Endothelial cell of umbilical vein (primary cell): ENCODE measurements around the gene NTSR1. TPM values are rescaled to one million over a fixed set of nuclear protein-coding genes. Genes with fewer than 3 reads are reported as not detected.

Experiments
- BruUV-seq: library from RNA; stranded (reverse); fragments of 400-500 nt; replicated peaks from 2 replicates; lab custom pipeline; 2021; lab: Mats Ljungman, UMichigan
- CTCF ChIA-PET: fragments of 300-600, 350-600 bp; sonication (Branson Sonifier 250); formaldehyde crosslinking; loops from one replicate; lab custom pipeline; 2021; ENCODE audit warnings: antibody characterized with exemption, inconsistent platforms; lab: Charles Lee
- POLR2A ChIA-PET: fragments of 300-600, 350-600 bp; sonication (Branson Sonifier 250); formaldehyde crosslinking; loops from one replicate; lab custom pipeline; 2021; ENCODE audit warnings: antibody characterized with exemption, inconsistent platforms; lab: Charles Lee
- DNase-seq: peaks from one replicate; pipeline ENCODE4 v3.0.0-alpha.2; 2011; ENCODE audit warnings: low read depth, low spot score
- FAIRE-seq: peaks from 2 replicates; lab custom pipeline; 2011; peaks lifted over from hg19 to GRCh38; lab: Jason Lieb, UNC
- H2AFZ ChIP-seq: 2 replicates; pipeline ENCODE4 v1.6.0; 2012; ENCODE audit warnings: low read depth, low read length, control low read depth, inconsistent platforms
- H3K27ac ChIP-seq: 2 replicates; pipeline ENCODE4 v1.5.1; 2011; ENCODE audit warnings: low read depth, mild to moderate bottlenecking, control low read depth, low read length, moderate library complexity; ENCODE audit not compliant: insufficient read depth
- H3K27me3 ChIP-seq, 2 experiments: 2 replicates each; pipeline versions ENCODE4 v1.6.0 to v1.6.1; 2011; ENCODE audit warnings: low read length in 2 of 2, mixed read lengths in 1 of 2; ENCODE audit not compliant: control insufficient read depth in 2 of 2, insufficient read depth in 2 of 2
- H3K36me3 ChIP-seq, 2 experiments: 2 replicates in 1 of 2; 3 replicates in 1 of 2; pipeline ENCODE4 v1.5.1; 2011; ENCODE audit warnings: low read length in 2 of 2, mild to moderate bottlenecking in 1 of 2, moderate library complexity in 1 of 2; ENCODE audit not compliant: control insufficient read depth in 2 of 2, insufficient read depth in 2 of 2; ENCODE audit errors: extremely low read depth in 1 of 2
- H3K4me1 ChIP-seq: 3 replicates; pipeline ENCODE4 v1.5.1; 2011; ENCODE audit warnings: mild to moderate bottlenecking, low read length; ENCODE audit not compliant: control insufficient read depth, insufficient read depth; ENCODE audit errors: extremely low read depth
- H3K4me2 ChIP-seq: 2 replicates; pipeline ENCODE4 v1.6.1; 2011; ENCODE audit warnings: low read length, control low read depth, mixed read lengths; ENCODE audit not compliant: insufficient read depth
- H3K4me3 ChIP-seq, 3 experiments: fragments of 200-600 bp in 1 of 3; sonication (generic), shearing (Covaris generic) in 1 of 3; replicated peaks in 1 of 3; 2 replicates each; pipeline ENCODE4 v1.5.1; 2011 to 2016; ENCODE audit warnings: control low read depth in 3 of 3, low read length in 3 of 3, mild to moderate bottlenecking in 2 of 3, inconsistent platforms in 1 of 3, low read depth in 1 of 3, moderate library complexity in 1 of 3; ENCODE audit not compliant: insufficient read depth in 1 of 3
- H3K79me2 ChIP-seq: 2 replicates; pipeline ENCODE4 v1.6.0; 2012; ENCODE audit warnings: low read length, inconsistent platforms; ENCODE audit not compliant: control insufficient read depth, insufficient read depth
- H3K9ac ChIP-seq: replicated peaks from 2 replicates; pipeline ENCODE3; 2011; ENCODE audit warnings: low read length, control low read depth; ENCODE audit not compliant: insufficient read depth; ENCODE audit errors: extremely low read depth
- H3K9me1 ChIP-seq: replicated peaks from 3 replicates; pipeline ENCODE4 v1.6.0; 2011; ENCODE audit warnings: mild to moderate bottlenecking, low read length; ENCODE audit not compliant: control insufficient read depth, insufficient read depth; ENCODE audit errors: extremely low read depth
- H3K9me3 ChIP-seq: replicated peaks from 2 replicates; pipeline ENCODE4 v1.5.1; 2012; ENCODE audit warnings: low read length, inconsistent platforms; ENCODE audit not compliant: control insufficient read depth, insufficient read depth
- H4K20me1 ChIP-seq: replicated peaks from 2 replicates; pipeline ENCODE3; 2011; ENCODE audit warnings: mild to moderate bottlenecking, low read length; ENCODE audit not compliant: control insufficient read depth, insufficient read depth; ENCODE audit errors: extremely low read depth
- EZH2 ChIP-seq: IDR thresholded peaks from 2 replicates; pipeline ENCODE4 v1.6.1; 2012; ENCODE audit warnings: borderline replicate concordance, low read depth, mild to moderate bottlenecking, moderate library complexity, low read length, inconsistent platforms; ENCODE audit not compliant: severe bottlenecking
- FOS ChIP-seq: IDR thresholded peaks from 2 replicates; pipeline ENCODE4 v1.6.1; 2011; ENCODE audit warnings: mild to moderate bottlenecking, low read length, moderate library complexity, borderline replicate concordance; ENCODE audit not compliant: insufficient read depth
- JUN ChIP-seq: IDR thresholded peaks from 2 replicates; pipeline ENCODE4 v1.6.1; 2011; ENCODE audit warnings: borderline replicate concordance, low read depth; ENCODE audit not compliant: insufficient read length, insufficient read depth
- MYC ChIP-seq: IDR thresholded peaks from one replicate; pipeline ENCODE4 v1.6.1; 2011; ENCODE audit warnings: mild to moderate bottlenecking, low read depth, low read length
- POLR2A ChIP-seq: IDR thresholded peaks from 2 replicates; pipeline ENCODE4 v1.6.1; 2012; ENCODE audit warnings: low read depth, mild to moderate bottlenecking, control low read depth, low read length
- POLR2AphosphoS5 ChIP-seq: IDR thresholded peaks from 2 replicates; pipeline ENCODE4 v1.6.1; 2012; ENCODE audit warnings: low read depth, mild to moderate bottlenecking, control low read depth, low read length, moderate library complexity; ENCODE audit not compliant: insufficient read depth
- dilution Hi-C: fragments of 300-500 bp; cut with MboI; formaldehyde crosslinking; loops from one replicate; pipeline ENCODE4 v1.15.0; 2019; ENCODE audit warnings: low sequenced_read_pairs; ENCODE audit not compliant: extremely low pct_ligation_motif_present
- intact Hi-C: fragments of 100-400 bp; cut with micrococcal nuclease; formaldehyde crosslinking; loops from one replicate; pipeline ENCODE4 v1.10.0; 2022
- polyA plus RNA-seq, 4 experiments: library from polyadenylated mRNA; depleted of rRNA in 3 of 4; stranded (reverse) in 3 of 4; unstranded in 1 of 4; fragments of >200 nt; gene quantifications; 2 replicates each; pipeline versions ENCODE4 v1.2.1 to v1.2.3, GENCODE V29; 2011 to 2012; ENCODE audit warnings: missing spikeins in 1 of 4
- total RNA-seq: library from RNA; stranded (reverse); gene quantifications from 2 replicates; pipeline ENCODE4 v1.2.3, GENCODE V29; 2021
- TF ChIP-seq, protein P1 (sequence below), 2 donors: IDR thresholded peaks; 1 replicate in 1 of 2; 2 replicates in 1 of 2; pipeline ENCODE4 v1.5.1; 2011; ENCODE audit warnings: low read length in 2 of 2, mild to moderate bottlenecking in 2 of 2, moderate library complexity in 2 of 2, control low read depth in 1 of 2, inconsistent platforms in 1 of 2, low read depth in 1 of 2; ENCODE audit not compliant: insufficient read depth in 1 of 2; ENCODE audit errors: extremely low read depth in 1 of 2
- TF ChIP-seq, protein P2 (sequence below): IDR thresholded peaks from 2 replicates; pipeline ENCODE4 v1.6.1; 2011; ENCODE audit not compliant: insufficient read depth, insufficient read length

Gene NTSR1
- total and polyA plus RNA-seq, 2 donors (not counting 3 experiments of a cell fraction or from before 2014, with no cell fraction given), result 0.14 to 2.1 TPM

DNA sequence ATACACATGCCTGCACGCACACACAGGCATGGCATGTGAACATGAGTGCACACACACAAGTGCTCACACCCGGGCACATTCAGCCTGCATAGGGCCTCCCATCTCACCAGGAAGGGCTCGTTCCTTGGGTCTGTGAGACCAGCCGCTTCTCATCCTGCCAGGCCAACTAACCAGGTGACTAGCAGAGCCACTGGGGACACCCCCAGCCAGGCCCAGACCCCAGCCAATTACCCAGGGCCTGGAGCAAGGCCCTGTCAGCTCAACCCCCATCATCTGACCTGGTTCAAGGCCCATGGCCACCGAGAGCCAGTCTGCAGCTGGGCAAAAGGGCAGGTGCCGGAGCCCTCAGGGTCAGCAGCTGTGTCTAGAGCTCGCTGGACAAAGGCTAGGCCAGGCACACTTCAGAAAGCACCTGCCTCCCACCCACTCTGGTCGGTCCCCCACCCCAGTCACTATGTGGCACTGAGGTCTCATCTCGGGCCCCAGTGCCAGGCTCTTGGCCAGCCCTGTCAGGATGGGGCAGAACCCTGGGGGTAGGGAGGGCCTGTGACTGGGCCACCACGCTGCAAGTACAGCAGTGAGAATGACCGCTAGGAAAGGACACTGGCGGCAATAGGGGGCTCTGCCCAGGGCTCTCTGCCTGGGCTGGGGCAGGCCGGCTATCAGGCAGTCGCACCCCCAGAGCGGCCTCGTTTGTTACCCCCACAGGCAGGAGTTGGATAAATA is 60.9 kb downstream of the NTSR1 start:
- Histone ChIP-seq H3K79me2 (no peaks in the 10 kb centered on the region), H4K20me1 (no peaks in the 10 kb centered on the region), H3K4me2 (no peak overlapping the region), H3K36me3 (no peaks in the 10 kb centered on the region), H2AFZ (no peak overlapping the region), H3K27ac (no peak overlapping the region), H3K9ac (no peak overlapping the region), H3K27me3 (no peaks in the 10 kb centered on the region), H3K9me3 (no peaks in the 10 kb centered on the region), H3K4me1 (peaks cover 11% of the 10 kb centered on the region), H3K4me3 (no peak overlapping the region), H3K9me1 (no peaks in the 10 kb centered on the region)
- intact Hi-C loops, result no loop called here
- no TSS peak for BruUV-seq
- FAIRE-seq (no peak), DNase-seq (no peak)
- no peak for TF ChIP-seq FOS
- TF ChIP-seq POLR2A, result no peak
- TF ChIP-seq JUN, result no peak
- no peak for TF ChIP-seq EZH2
- TF ChIP-seq, protein P1, sequence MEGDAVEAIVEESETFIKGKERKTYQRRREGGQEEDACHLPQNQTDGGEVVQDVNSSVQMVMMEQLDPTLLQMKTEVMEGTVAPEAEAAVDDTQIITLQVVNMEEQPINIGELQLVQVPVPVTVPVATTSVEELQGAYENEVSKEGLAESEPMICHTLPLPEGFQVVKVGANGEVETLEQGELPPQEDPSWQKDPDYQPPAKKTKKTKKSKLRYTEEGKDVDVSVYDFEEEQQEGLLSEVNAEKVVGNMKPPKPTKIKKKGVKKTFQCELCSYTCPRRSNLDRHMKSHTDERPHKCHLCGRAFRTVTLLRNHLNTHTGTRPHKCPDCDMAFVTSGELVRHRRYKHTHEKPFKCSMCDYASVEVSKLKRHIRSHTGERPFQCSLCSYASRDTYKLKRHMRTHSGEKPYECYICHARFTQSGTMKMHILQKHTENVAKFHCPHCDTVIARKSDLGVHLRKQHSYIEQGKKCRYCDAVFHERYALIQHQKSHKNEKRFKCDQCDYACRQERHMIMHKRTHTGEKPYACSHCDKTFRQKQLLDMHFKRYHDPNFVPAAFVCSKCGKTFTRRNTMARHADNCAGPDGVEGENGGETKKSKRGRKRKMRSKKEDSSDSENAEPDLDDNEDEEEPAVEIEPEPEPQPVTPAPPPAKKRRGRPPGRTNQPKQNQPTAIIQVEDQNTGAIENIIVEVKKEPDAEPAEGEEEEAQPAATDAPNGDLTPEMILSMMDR (IDR thresholded peaks at IDR 0.05; ENCODE audit: extremely low read depth in 1 of 2, insufficient read depth in 1 of 2, low read depth in 1 of 2, low read length in 2 of 2), result no peak
- no peak for TF ChIP-seq MYC
- TF ChIP-seq, protein P2, sequence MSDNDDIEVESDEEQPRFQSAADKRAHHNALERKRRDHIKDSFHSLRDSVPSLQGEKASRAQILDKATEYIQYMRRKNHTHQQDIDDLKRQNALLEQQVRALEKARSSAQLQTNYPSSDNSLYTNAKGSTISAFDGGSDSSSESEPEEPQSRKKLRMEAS, result no peak
- no peak for TF ChIP-seq POLR2AphosphoS5
- POLR2A ChIA-PET, result no interaction called here
- CTCF ChIA-PET, result no interaction called here
- dilution Hi-C loops, result no loop called here
